Choroid plexus epithelial cell (primary cell): ENCODE measurements around the gene PPY.
"Not testable (repeated sequence)": the region's sequence is repeated elsewhere in the genome, so short reads cannot be mapped to it uniquely, and the experiment has no call there.

Experiments
- DNase-seq: peaks from one replicate; pipeline ENCODE4 v3.0.0-alpha.2; 2010; ENCODE audit warnings: low read depth
- H3K4me3 ChIP-seq: 2 replicates; pipeline ENCODE4 v1.5.1; 2011; ENCODE audit warnings: low read depth, mild to moderate bottlenecking, control low read depth, low read length, moderate library complexity
- TF ChIP-seq, protein P1 (sequence below): conservative IDR thresholded peaks from 2 replicates; pipeline ENCODE4 v1.5.1; 2011; ENCODE audit warnings: low read depth, mild to moderate bottlenecking, control low read depth, inconsistent platforms, low read length, moderate library complexity

The PPY gene

DNA sequence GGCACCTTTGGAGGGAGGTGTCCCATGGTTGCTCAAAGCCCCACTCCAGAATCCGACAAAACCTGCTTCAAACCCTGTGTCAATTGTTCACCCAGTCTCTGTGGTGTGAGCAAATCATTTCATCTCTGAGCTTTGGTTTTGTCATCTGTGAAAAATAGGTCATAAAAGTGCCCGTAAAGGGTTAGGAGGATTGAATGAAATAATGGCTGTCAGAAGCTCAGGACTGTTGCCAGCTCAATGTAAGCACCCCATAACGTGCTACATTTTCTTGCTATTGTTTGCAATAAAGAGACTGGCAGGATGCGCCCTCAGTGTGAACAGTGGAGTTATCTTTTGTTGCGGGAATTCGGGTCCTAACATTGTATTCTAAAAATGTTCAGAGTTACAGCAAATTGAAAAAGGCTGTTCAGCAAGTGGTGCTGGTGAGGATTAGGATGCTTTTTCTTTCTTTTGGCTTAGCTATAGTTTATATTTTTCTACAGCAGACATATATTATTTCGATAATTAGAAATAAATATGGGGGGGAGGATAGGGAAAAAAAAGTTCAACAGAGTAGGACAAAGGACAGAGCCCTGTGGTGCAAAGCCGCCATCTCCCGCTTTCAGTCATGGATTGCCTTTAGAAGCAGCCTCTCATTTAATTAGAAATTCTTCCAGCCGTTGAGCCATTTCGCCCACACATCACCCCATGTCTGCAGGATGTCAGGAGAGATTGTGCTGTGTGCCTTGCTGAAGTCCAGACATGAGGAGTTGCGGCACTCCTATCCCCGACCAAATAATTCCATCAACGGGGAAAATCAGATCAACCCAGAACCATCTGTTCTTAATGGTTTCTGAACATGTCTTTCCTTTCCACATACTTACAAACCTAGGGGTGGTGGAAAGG is 32.3 kb upstream of the PPY start:
- no peak overlapping the region for H3K4me3 ChIP-seq

GRCh38 chr17:43972444-43973212 is 30.4 kb upstream of the PPY start:
- not testable (repeated sequence) for DNase-seq, H3K4me3 ChIP-seq

More for the DNA sequence above, 32.3 kb upstream of the PPY start:
- no peak for DNase-seq
- TF ChIP-seq, protein P1, sequence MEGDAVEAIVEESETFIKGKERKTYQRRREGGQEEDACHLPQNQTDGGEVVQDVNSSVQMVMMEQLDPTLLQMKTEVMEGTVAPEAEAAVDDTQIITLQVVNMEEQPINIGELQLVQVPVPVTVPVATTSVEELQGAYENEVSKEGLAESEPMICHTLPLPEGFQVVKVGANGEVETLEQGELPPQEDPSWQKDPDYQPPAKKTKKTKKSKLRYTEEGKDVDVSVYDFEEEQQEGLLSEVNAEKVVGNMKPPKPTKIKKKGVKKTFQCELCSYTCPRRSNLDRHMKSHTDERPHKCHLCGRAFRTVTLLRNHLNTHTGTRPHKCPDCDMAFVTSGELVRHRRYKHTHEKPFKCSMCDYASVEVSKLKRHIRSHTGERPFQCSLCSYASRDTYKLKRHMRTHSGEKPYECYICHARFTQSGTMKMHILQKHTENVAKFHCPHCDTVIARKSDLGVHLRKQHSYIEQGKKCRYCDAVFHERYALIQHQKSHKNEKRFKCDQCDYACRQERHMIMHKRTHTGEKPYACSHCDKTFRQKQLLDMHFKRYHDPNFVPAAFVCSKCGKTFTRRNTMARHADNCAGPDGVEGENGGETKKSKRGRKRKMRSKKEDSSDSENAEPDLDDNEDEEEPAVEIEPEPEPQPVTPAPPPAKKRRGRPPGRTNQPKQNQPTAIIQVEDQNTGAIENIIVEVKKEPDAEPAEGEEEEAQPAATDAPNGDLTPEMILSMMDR: no peak

DNA sequence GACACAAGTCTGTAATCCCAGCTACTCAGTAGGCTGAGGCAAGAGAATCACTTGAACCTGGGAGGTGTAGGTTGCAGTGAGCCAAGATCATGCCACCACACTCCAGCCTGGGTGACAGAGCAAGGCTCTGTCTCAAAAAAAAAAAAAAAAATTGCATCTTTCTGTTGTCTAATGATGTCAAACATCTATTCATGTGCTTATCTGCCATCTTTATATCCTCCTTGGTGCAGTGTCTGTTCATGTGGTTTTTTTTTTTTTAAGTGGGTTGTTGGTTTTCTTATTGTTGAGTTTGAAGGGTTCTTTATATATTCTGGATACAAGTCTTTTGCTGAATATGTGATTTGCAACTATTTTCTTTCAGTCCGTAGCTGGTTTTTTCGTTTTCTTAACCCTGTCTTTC is 29.2 kb upstream of the PPY start:
- not testable (repeated sequence) for DNase-seq

GRCh38 chr17:43970366-43970765 is 28.1 kb upstream of the PPY start:
- TF ChIP-seq, protein P1: no peak

More for the DNA sequence above, 29.2 kb upstream of the PPY start:
- not testable (repeated sequence) for H3K4me3 ChIP-seq

DNA sequence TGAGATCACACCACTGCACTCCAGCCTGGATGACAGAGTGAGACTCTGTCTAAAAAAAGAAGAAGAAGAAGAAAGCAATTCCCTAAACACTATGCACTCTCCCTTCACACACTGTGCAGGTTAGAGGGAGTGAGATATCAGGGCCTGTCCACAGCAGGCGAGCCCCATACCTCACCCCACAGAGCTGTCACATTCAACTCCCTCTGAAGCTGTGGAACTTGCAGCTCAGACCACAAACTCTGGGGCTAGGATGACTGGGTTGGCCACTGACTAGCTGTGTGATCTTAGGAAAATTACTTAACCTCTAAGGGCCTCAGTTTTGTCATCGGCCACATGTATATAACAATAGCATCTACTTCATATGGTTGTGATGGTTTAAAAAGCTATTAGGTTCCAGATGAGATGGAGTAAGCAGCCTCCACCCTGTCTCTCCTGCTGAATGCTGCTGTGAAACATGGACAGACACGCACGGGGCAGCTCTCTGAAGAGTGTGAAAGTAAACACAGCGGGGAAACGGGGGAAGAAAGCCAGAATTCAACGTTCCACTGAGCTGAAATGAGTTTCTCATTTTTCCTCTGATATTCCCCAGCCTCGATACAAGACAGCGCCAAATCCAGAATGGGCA is 25.1 kb upstream of the PPY start:
- no peak for DNase-seq
- peak overlapping the region; percentile 14 for H3K4me3 ChIP-seq
- TF ChIP-seq, protein P1: no peak

More at GRCh38 chr17:43970366-43970765, 28.1 kb upstream of the PPY start:
- no peak for DNase-seq
- no peak overlapping the region for H3K4me3 ChIP-seq

GRCh38 chr17:43966276-43966675 is 24.0 kb upstream of the PPY start:
- H3K4me3 ChIP-seq: no peak overlapping the region
- TF ChIP-seq, protein P1: no peak
- DNase-seq: no peak

- TF ChIP-seq, protein P1: no peak
- no peak for DNase-seq
- no peak overlapping the region for H3K4me3 ChIP-seq
These were observed 20.2 kb upstream of the PPY start for GRCh38 chr17:43962479-43962878.
